NCI-H2029 (cell line): ENCODE measurements around the gene PPIH.
A peak's percentile ranks its signal among the peaks of the same experiment; 100 is the strongest.
"Not testable (repeated sequence)": the region's sequence is repeated elsewhere in the genome, so short reads cannot be mapped to it uniquely, and the experiment has no call there.

Source experiments
- DNase-seq: peaks from one replicate; lab custom pipeline; 2025; lab: John Stamatoyannopoulos, UW

Gene PPIH

DNA sequence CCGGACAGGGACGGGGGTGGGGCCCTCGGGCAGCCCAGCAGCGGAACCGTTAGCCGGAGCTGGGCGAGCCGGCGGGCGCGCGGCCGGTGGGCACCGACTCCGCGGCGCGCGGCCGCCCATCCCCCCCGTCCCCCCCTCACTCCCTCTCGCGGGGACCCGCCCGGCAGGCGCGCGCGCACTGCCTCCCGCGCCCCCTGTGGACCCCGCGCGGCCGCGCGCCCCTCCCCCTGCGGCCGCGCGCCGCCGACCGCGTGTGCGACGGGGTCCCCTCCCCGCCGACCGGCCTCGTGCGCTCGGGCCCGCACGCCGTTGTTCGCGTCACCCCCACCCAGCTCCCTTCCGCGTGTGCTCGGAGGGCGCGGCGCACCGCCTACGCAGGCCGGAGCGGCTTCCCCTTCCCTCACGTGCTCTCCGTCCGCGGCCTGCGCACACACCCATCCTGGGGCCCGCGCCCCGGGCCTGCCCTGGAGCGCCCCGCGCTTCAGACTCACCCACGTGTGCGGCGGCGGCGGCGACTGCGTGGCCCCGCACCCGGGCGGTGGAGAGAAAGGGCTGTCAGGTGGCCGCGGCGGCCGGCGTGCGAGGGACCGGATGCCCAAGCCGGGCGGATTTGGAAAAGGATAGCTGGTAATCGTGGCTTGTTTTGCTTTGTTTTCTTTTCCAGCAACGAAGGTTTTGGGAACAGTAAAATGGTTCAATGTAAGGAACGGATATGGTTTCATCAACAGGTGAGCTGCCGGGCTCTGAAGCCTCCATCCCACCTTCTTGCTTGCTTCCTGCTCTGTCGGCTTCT, 24.7 kb downstream of the PPIH start:
- DNase-seq: peak; percentile 62

DNA sequence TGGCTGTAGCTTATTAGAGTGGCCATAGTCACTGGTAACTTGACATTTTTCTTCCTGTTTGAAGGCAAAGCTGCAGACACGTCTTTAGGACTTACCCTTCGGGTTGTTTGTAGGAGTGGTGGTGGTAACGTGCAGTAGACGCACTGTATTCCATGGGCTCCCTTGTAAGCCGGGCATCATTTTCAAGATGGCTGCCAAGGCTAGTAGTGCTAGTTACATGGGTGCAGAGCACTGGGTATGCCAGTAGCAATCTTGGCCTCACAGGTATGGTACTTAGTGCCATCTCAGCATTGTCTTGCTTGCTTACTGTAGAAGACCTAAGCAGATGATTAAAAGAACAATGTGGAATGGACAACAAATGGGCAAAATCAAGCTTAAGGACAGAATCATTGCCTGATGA, 25.9 kb downstream of the PPIH start:
- no peak for DNase-seq

DNA sequence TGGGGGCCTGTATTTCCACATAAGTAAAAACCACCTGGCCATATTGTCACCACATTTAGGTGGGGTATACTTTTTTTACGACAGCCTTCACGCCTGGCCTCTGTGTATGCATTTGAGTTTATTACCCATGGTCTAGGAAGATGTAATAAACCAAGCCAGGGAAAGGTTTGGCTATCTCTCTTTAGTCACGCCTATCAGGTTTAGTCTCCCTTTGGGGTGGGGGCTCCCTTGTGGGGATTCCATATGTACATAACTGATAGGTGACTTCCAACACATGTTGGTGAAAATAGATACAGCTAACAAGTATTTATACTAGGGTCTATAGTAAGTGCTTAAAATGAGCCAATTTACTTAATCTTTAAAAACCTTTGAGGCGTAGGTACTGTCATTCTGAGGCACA, 28.2 kb downstream of the PPIH start:
- DNase-seq: no peak

DNA sequence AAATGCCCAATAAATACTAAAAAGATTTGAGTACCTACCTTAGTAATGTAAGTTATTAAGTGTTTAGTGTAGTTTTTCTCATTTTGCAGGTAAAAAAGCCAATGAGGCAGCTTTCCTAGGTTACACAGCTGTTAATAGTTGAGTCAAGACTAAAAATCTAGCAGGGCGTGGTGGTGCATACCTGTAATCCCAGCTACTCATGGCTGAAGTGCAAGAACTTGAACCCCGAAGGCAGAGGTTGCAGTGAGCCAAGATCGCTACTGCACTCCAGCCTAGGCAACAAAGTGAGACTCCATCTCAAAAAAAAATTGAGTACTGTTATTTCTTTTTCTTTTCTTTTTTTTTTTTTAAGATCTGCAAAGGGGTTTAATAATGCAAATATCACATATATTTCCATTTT, 31.7 kb downstream of the PPIH start:
- DNase-seq: no peak

DNA sequence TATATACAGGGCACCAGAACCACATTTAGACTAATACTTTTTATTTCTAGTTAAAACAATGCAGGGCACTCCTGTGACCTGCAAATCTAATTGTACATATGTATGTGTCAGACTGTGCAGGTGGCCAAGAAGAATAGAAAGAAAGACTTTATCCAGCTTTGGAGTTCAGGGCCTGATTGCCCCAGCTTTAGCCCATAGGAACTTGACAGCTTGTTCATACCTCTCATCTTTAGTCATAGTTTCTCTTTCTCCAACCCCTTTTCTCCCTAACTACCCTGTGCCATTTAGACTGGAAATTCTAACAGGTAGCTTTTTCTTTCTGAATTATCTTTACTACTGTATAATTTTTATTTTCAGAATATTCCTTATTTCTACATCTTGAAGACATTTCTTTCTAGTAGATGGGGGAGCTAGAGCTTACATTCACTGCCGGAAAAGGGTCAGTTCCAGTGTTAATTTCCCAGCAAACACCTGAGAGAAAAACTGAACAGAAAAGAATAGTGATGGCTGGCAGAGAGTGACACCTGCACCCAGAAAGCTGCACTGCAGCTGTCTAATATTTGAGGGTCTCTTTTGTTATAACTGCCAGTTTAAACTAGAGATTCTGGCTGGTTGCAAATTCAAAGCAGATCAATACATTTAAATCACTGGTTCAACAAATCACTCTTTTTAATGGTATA, 32.4 kb downstream of the PPIH start:
- DNase-seq: no peak

DNA sequence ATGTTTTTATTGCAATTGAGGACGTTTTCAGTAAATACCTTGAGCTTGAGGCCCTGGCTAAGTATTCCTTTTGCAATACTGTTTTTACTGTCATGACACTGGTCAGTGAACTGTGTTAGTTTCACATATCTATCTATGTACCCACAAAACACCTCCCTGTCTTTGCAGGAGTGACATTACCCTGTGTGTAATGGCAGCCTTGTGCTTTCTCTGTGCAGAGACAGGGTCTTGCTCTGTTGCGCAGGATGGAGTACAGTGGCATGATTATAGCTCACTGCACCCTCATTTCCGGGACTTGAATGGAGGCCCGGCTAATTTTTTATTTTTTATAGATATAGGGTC, 32.9 kb downstream of the PPIH start:
- DNase-seq: no peak

DNA sequence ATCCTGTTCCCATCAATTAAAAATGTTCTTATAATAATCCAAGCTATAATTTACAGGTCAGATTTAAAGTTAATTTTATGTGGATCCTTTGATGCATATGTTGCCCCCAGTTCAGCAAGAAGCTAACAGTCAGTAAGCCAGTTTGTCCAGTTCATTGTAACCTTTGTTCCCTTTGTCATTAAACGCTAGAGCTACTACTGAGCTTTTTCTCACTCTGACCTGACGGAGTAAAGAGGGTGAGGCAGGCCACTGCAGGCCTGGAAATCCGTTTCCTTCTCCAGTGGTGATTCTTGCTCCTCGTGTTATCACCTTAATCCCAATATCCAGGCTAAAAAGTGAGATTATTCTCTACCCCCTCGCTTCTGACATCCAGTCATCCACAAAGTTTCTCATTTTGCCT, 34.2 kb downstream of the PPIH start:
- no peak for DNase-seq

DNA sequence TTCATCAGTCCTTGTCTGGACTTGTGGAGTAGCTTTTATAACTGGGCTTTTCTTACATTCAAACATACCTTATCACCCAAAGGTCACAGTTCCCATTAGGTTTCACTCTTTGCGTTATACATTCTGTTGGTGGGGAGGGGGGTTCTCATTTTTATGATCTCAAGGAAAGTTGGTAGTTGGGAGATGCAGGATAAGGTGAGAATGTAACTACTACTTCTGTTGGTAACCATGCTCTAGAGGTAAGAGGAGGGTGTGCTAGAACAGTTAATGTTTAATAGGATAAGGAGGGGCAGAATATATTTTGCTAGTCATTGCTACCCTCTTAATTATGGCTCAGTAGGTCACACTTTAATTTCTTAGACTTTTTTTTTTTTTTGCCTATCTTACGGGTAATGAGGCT, 34.7 kb downstream of the PPIH start:
- DNase-seq: no peak

DNA sequence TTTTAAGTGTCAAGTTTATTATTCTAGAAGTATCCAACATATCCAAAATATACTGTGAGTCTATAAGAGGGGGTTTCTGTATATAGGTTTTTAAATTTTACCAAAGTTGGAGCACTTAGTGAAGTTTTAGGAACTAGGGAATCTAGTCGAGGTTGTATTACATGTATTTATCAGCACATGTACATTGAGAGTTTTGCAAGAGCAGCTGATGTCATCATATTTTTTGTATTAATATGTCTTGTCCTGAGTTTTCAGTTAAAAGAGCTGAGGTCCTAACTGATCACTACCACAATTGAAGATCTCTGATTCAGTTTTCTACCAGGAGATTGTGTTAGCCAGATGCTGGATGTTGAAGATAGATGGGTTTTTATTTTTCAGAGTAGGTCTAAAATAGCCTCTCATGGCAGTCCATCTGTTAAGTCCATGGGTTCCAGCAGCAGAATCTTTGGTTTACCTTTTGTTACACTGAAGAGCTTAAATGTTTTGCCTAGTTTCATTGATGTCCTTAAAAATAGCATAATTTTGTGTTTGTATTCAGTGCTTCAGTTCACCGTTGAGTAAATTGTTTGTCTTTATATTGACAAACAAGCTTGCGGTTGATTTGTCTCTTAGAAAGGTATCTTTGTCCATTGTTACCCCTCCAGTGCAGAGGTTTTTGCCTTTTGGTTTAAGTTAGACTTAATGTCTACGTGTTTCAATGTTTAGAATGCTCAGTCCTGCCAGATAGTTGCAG, 40.0 kb downstream of the PPIH start:
- DNase-seq: no peak

DNA sequence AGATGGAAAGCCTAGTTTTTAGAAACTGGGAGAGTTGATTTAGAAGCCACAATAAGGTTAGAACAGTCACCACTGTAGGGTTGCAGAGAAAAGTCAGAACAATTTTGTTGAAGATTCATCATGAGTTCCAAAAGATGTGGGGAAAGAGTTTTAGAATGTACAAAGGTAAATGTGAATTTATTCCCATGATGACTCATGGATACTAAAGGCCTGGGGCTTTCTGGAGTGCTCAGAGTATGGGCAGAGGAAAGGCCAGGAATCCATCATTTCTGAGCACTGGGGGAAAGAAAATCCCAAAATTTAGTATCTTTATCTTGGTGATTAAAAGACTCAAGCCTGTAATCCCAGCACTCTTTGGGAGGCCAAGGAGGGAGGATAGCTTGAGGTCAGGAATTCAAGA, 41.8 kb downstream of the PPIH start:
- DNase-seq: no peak

DNA sequence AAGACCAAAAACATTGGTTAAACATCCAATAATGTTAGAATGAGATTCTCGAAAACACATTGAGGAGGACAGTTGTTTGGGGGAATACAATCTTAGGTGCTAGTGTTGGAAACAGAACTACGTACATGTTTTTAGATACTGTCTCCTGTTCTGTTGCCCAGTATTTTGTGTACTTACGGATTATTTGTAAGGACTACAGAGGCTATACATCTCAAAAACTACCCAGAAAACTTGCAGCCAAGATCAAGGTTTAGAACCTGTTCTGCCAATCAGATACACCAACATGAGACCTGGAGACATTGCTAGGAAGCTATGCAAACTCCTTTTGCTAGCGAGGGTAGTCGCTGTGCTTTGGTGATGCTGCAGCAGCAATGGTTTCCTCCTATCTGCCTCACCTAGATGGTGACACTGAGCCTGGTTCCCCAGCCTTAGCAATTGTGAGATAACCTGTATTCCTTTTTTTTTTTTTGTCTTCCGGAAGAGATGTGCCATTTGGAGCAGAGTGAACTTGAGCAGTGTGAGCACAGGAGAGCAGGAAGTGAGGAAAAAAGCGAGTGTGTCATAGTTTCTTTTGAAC, 45.8 kb downstream of the PPIH start:
- DNase-seq: no peak

DNA sequence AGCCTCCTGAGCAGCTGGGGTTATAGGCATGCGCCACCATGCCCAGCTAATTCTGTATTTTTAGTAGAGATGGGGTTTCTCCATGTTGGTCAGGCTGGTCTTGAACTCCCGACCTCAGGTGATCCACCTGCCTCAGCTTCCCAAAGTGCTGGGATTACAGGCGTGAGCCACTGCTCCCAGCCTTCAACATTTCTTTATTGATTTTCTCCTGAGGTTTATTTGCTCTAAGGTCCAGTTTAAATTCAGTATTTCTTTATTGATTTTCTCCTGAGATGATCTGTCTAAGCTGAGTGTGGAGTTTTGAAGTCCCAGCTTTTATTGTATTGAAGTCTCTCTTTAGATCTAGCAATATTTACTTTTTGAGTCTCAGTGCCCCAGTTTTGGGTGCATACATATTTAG, 54.6 kb downstream of the PPIH start:
- not testable (repeated sequence) for DNase-seq

DNA sequence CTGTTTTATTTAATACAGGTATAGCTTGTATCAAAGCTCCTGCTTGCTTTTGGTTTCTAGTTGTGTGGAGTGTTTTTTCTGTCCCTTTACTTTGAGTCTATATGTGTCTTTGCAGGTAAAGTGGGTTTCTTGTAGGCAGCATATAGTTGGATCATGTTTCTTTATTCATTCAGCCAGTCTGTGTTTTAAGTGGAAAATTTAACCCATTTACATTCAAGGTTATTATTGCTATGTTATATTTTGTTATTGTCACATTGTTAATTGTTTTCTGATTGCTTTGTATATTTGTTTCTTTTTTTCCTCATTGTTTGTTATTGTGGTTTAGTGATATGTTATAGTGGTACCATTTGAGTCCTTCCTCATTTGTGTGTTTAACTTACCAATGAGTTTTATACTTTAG, 55.1 kb downstream of the PPIH start:
- DNase-seq: no peak

DNA sequence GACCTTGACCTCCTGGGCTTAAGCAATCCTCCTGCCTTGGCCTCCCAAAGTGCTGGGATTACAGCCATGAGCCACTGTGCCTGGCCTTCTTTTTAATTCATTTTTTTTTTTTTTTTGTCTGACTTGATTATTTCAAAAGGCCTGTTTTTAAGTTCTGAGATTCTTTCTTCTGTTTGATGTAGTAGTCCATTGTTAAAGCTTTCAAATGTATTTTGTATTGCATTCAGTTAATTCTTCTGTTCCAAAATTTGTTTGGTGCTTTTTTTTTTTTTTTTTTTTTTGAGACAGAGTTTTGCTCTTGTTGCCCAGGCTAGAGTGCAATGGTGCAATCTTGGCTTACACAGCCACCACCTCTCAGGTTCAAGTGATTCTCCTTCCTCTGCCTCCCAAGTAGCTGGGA, 56.2 kb downstream of the PPIH start:
- not testable (repeated sequence) for DNase-seq

DNA sequence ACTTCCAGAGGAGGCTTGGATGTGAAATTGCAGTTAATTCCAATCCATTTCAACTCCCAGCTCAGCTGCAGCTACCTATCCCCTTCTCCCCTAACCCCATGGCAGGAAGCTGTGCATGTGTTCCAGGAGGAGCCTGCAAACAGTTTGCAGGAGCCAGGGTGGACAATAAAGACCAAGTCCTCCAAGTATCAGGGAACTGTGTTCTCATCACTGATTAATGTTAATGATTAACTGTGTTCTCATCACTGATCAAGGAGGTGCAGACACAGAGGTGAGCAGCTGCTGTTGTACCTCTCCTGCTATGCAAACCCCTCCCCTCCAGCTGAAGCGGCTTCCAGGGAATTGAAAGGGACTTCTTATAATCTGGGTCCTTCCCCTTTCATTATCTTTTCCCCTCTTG, 62.6 kb downstream of the PPIH start:
- no peak for DNase-seq

DNA sequence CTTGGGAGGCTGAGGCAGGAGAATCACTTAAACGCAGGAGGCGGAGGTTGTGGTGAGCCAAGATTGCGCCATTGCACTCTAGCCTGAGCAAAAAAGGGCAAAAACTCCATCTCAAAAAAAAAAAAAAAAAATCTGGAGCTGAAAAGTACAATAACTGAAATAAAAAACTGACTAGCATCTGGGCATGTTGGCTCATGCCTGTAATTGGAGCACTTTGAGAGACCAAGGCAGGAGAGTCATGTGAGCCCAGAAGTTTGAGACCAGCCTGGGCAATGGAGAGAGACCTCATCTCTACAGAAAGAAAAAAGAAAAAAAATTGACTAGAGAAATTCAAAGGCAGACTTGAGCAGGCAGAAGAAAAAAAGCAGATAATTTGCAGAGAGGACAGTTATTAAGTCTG, 63.7 kb downstream of the PPIH start:
- no peak for DNase-seq

DNA sequence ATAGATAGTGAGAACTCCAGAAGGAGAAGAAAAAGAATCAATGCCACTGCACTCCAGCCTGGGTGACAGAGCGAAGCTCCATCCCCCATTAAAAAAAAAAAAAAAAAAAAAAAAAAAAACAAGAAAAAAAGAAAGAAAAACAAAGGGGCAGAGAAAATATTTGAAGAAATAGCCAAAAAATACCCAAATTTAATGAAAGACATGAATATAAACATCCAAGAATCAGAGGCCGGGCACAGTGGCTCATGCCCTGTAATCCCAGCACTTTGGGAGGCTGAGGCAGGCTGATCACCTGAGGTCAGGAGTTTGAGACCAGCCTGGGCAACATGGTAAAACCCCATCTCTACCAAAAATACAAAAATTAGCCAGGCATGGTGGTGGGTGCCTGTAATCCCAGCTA, 64.2 kb downstream of the PPIH start:
- not testable (repeated sequence) for DNase-seq

DNA sequence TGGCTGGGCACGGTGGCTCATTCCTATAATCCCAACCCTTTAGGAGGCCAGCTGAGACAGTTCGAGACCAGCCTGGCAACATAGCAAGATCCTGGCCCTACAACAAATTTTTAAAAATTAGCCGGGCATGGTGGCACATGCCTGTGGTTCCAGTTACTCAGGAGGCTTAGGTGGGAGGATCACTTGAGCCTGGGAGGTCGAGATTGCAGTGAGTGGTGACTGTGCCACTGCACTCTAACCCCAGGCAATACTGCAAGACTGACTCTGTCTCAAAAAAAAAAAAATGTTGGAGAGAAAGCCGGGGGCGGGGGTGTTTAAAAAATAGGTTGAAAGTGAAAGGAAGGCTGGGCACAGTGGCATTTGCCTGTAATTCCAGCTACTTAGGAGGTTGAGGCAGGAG, 65.3 kb downstream of the PPIH start:
- DNase-seq: no peak

DNA sequence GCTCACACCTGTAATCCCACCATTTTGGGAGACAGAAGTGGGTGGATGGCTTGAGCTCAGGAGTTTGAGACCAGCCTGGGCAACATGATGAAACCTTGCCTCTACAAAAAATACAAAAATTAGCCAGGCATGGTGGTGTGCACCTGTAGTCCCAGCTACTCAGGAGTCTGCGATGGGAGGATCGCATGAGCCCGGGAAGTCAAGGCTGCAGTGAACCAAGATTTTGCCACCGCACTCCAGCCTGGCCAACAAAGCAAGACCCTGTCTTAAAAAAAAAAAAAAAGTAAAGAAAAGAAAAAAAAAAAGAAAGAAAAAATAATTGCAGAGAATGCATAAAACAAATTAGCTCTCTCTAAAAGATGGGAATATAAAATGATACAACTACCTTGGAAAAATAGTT, 67.6 kb downstream of the PPIH start:
- not testable (repeated sequence) for DNase-seq
